Left lung (tissue), 10 donors: ENCODE data around the gene MTR. TPM values are rescaled to one million over a fixed set of nuclear protein-coding genes. Genes with fewer than 3 reads are reported as not detected.

Experiments
- ATAC-seq: fragments of 200-7000 bp; cut with Tn5 transposase; one replicate; pipeline ENCODE4 v1.9.1; 2020; ENCODE audit warnings: moderate library complexity
- DNase-seq, 4 donors: peaks; one replicate each; pipeline ENCODE4 v3.0.0-alpha.2; 2013 to 2020
- H3K27ac ChIP-seq, 2 donors: fragments of 200-600 bp; sonication (generic) in 1 of 2; one replicate each; pipeline versions ENCODE4 v1.5.0 to v1.8.0; 2020 to 2021
- H3K27me3 ChIP-seq, 2 donors: fragments of 200-600 bp; sonication (generic) in 1 of 2; one replicate each; pipeline versions ENCODE4 v1.5.0 to v1.8.0; 2020 to 2021
- H3K36me3 ChIP-seq, 2 donors: fragments of 200-600 bp; sonication (generic) in 1 of 2; one replicate each; pipeline versions ENCODE4 v1.5.0 to v1.8.0; 2020 to 2021
- H3K4me1 ChIP-seq, 2 donors: fragments of 200-600 bp; one replicate each; pipeline ENCODE4 v1.8.0; 2021
- H3K4me3 ChIP-seq, 2 donors: fragments of 200-600 bp; sonication (generic) in 1 of 2; one replicate each; pipeline versions ENCODE4 v1.5.0 to v1.8.0; 2020 to 2021; ENCODE audit warnings: mild to moderate bottlenecking in 1 of 2
- H3K9me3 ChIP-seq, 2 donors: fragments of 200-600 bp; sonication (generic) in 1 of 2; one replicate each; pipeline versions ENCODE4 v1.5.0 to v1.8.0; 2020 to 2021
- CTCF ChIP-seq, 2 donors: fragments of 200-600 bp; sonication (generic) in 1 of 2; IDR thresholded peaks; one replicate each; pipeline versions ENCODE4 v1.5.0 to v1.8.0; 2021; ENCODE audit warnings: antibody characterized with exemption in 2 of 2
- intact Hi-C, 2 donors: fragments of 100-400 bp; cut with DNase I; formaldehyde crosslinking; loops; one replicate each; pipeline versions ENCODE4 v1.11.2 to v1.14.2; 2022
- polyA plus RNA-seq, 6 donors: library from polyadenylated mRNA; unstranded; fragments of 120-200 nt; gene quantifications; one replicate each; pipeline ENCODE4 v1.2.1, GENCODE V29; 2013; ENCODE audit not compliant: insufficient read length in 6 of 6
- total RNA-seq, 2 donors: library from RNA; stranded (reverse); fragmentation: NEBNext Ultra II Directional; extraction: Animal tissue kit (Norgen Biotek cat#: 25700); gene quantifications; one replicate each; pipeline ENCODE4 v1.2.1, GENCODE V29; 2021
- donor health status: DM: no; HTN: yes; CAD: no.
- donor health status: DM: no; HTN: no; CAD: no.

Gene MTR
- total and polyA plus RNA-seq, 8 donors, result 35.9 to 52.2 (median 42.3) TPM

GRCh38 chr1:236779312-236779711, 15.8 kb upstream of the MTR start:
- no peak for TF ChIP-seq CTCF (IDR thresholded peaks at IDR 0.05)
- Histone ChIP-seq H3K4me1 (no peaks in the 10 kb centered on the region), H3K36me3 (no peaks in the 10 kb centered on the region), H3K9me3 (peaks cover 0 to 14% of the 10 kb centered on the region in 2 donors), H3K4me3 (no peak overlapping the region), H3K27ac (no peak overlapping the region), H3K27me3 (peaks cover 0 to 6% of the 10 kb centered on the region in 2 donors)
- DNase-seq (no peak), ATAC-seq (no peak)
- intact Hi-C loops, result no loop called here

GRCh38 chr1:236785477-236785876, 9.6 kb upstream of the MTR start:
- H3K4me1 ChIP-seq, result no peaks in the 10 kb centered on the region
- no peaks in the 10 kb centered on the region for H3K9me3 ChIP-seq
- no peak overlapping the region for H3K4me3 ChIP-seq
- peaks cover 0 to 3% of the 10 kb centered on the region in 2 donors for H3K27me3 ChIP-seq
- TF ChIP-seq CTCF (IDR thresholded peaks at IDR 0.05), result no peak
- H3K27ac ChIP-seq, result no peak overlapping the region
- H3K36me3 ChIP-seq, result no peaks in the 10 kb centered on the region
- DNase-seq (no peak), ATAC-seq (no peak)
- intact Hi-C loops, result no loop called here

GRCh38 chr1:236786453-236786852, 8.6 kb upstream of the MTR start:
- H3K27ac ChIP-seq, result no peak overlapping the region
- ATAC-seq, result no peak
- H3K36me3 ChIP-seq, result no peaks in the 10 kb centered on the region
- no peak for TF ChIP-seq CTCF (IDR thresholded peaks at IDR 0.05)
- no peak overlapping the region for H3K4me3 ChIP-seq
- H3K9me3 ChIP-seq, result no peaks in the 10 kb centered on the region
- H3K4me1 ChIP-seq, result no peaks in the 10 kb centered on the region
- no peak for DNase-seq
- H3K27me3 ChIP-seq, result peaks cover 0 to 3% of the 10 kb centered on the region in 2 donors
- intact Hi-C loops, result no loop called here

GRCh38 chr1:236794585-236795034, 482 bp upstream of the MTR start:
- H3K27ac ChIP-seq, result peak overlapping the region; percentile 48 to 94
- ATAC-seq, result no peak
- intact Hi-C loops, result no loop called here
- H3K27me3 ChIP-seq, result peaks cover 0 to 11% of the 10 kb centered on the region in 2 donors
- no peaks in the 10 kb centered on the region for H3K9me3 ChIP-seq
- H3K4me1 ChIP-seq, result peaks cover 9 to 31% of the 10 kb centered on the region in 2 donors
- no peaks in the 10 kb centered on the region for H3K36me3 ChIP-seq
- peak overlapping the region; percentile 97 to 100 for H3K4me3 ChIP-seq
- TF ChIP-seq CTCF (IDR thresholded peaks at IDR 0.05), result no peak
- DNase-seq, result no peak

GRCh38 chr1:236795757-236796667, 920 bp downstream of the MTR start:
- no peaks in the 10 kb centered on the region for H3K9me3 ChIP-seq
- H3K27me3 ChIP-seq, result peaks cover 0 to 11% of the 10 kb centered on the region in 2 donors
- no peak for TF ChIP-seq CTCF (IDR thresholded peaks at IDR 0.05)
- H3K36me3 ChIP-seq, result no peaks in the 10 kb centered on the region
- peak overlapping the region; percentile 97 to 100 for H3K4me3 ChIP-seq
- ATAC-seq (peak; percentile 62), DNase-seq (peak in 2 of 4 donors; percentile 37 to 40)
- peak overlapping the region; percentile 94 for H3K27ac ChIP-seq
- peaks cover 9 to 31% of the 10 kb centered on the region in 2 donors for H3K4me1 ChIP-seq
- intact Hi-C loops, result no loop called here
